H1 (cell line): Measurements from ENCODE around the gene BIRC7. TPM values are rescaled to one million over a fixed set of nuclear protein-coding genes. Genes with fewer than 3 reads are reported as not detected.
A peak's percentile ranks its signal among the peaks of the same experiment; 100 is the strongest.

Experiments
- CTCF ChIA-PET: fragments of 300-600 bp; sonication (Branson Sonifier 250); formaldehyde crosslinking; loops from one replicate; lab custom pipeline; 2021; ENCODE audit not compliant: partially characterized antibody; lab: Charles Lee
- POLR2A ChIA-PET: fragments of 300-600 bp; sonication (Branson Sonifier 250); formaldehyde crosslinking; loops from one replicate; lab custom pipeline; 2021; ENCODE audit warnings: inconsistent platforms; ENCODE audit not compliant: partially characterized antibody; lab: Charles Lee
- DNase-seq, 2 experiments: peaks; one replicate each; pipeline versions ENCODE4 v3.0.0 to v3.0.0-alpha.2; 2010 to 2022; ENCODE audit warnings: low spot score in 2 of 2, low read depth in 1 of 2, mixed read lengths in 1 of 2
- FAIRE-seq: peaks from 2 replicates; lab custom pipeline; 2011; peaks lifted over from hg19 to GRCh38; lab: Jason Lieb, UNC
- H2AFZ ChIP-seq: 2 replicates; pipeline ENCODE4 v1.8.1; 2012; ENCODE audit warnings: low read length, inconsistent platforms
- H2AK5ac ChIP-seq: 2 replicates; pipeline ENCODE4 v1.6.1; 2013; ENCODE audit warnings: low read depth, low read length
- H2BK120ac ChIP-seq: replicated peaks from 2 replicates; pipeline ENCODE3; 2013; ENCODE audit warnings: low read depth, low read length, inconsistent platforms
- H2BK12ac ChIP-seq: 2 replicates; pipeline ENCODE4 v1.6.1; 2013; ENCODE audit warnings: low read depth, low read length
- H2BK15ac ChIP-seq: 2 replicates; pipeline ENCODE4 v1.6.1; 2013; ENCODE audit warnings: low read length
- H2BK20ac ChIP-seq: 2 replicates; pipeline ENCODE4 v1.6.1; 2013; ENCODE audit warnings: low read length
- H2BK5ac ChIP-seq: 2 replicates; pipeline ENCODE4 v1.6.1; 2013; ENCODE audit warnings: low read depth, low read length
- H3K14ac ChIP-seq: 2 replicates; pipeline ENCODE4 v1.6.1; 2013; ENCODE audit warnings: inconsistent platforms; ENCODE audit not compliant: insufficient read length
- H3K18ac ChIP-seq: 2 replicates; pipeline ENCODE4 v1.6.1; 2013; ENCODE audit warnings: low read length; ENCODE audit errors: extremely low read depth
- H3K23ac ChIP-seq: 2 replicates; pipeline ENCODE4 v1.6.1; 2013; ENCODE audit warnings: inconsistent platforms; ENCODE audit not compliant: insufficient read length
- H3K23me2 ChIP-seq: 2 replicates; pipeline ENCODE4 v1.6.1; 2013; ENCODE audit warnings: low read depth, low read length
- H3K27ac ChIP-seq: 2 replicates; pipeline ENCODE4 v1.6.1; 2011; ENCODE audit warnings: low read depth, low read length, inconsistent platforms
- H3K27me3 ChIP-seq, 4 experiments: replicated peaks in 1 of 4; 1 replicate in 1 of 4; 2 replicates in 3 of 4; pipeline versions ENCODE4 v1.6.1 to v1.8.1; 2011 to 2013; ENCODE audit warnings: low read length in 3 of 4, mild to moderate bottlenecking in 3 of 4, inconsistent platforms in 2 of 4, mixed read lengths in 2 of 4, moderate library complexity in 1 of 4; ENCODE audit not compliant: control insufficient read depth in 3 of 4, insufficient read depth in 3 of 4; ENCODE audit errors: extremely low read depth in 1 of 4
- H3K36me3 ChIP-seq, 4 experiments: 2 replicates each; pipeline versions ENCODE4 v1.6.1 to v1.8.1; 2011 to 2013; ENCODE audit warnings: mild to moderate bottlenecking in 4 of 4, low read length in 3 of 4, moderate library complexity in 2 of 4, control low read depth in 1 of 4, inconsistent platforms in 1 of 4; ENCODE audit not compliant: insufficient read depth in 4 of 4, control insufficient read depth in 2 of 4
- H3K4ac ChIP-seq: replicated peaks from 2 replicates; pipeline ENCODE3; 2013; ENCODE audit warnings: low read length, low read depth, mixed read lengths, inconsistent platforms; ENCODE audit not compliant: insufficient read length
- H3K4me1 ChIP-seq, 4 experiments: replicated peaks in 1 of 4; 1 replicate in 1 of 4; 2 replicates in 3 of 4; pipeline versions ENCODE4 v1.6.1 to v1.8.1; 2011 to 2013; ENCODE audit warnings: low read length in 3 of 4, inconsistent platforms in 2 of 4, mixed read lengths in 1 of 4; ENCODE audit not compliant: insufficient read depth in 4 of 4, control insufficient read depth in 3 of 4
- H3K4me2 ChIP-seq, 2 experiments: 2 replicates each; pipeline versions ENCODE4 v1.6.1 to v1.8.1; 2011 to 2013; ENCODE audit warnings: low read depth in 2 of 2, low read length in 2 of 2, control low read depth in 1 of 2, inconsistent platforms in 1 of 2, mild to moderate bottlenecking in 1 of 2; ENCODE audit not compliant: insufficient read depth in 1 of 2
- H3K4me3 ChIP-seq, 4 experiments: fragments of 200-600, 300-600 bp in 1 of 4; sonication (generic), shearing (Covaris generic), sonication (Bioruptor Twin) in 1 of 4; 2 replicates each; pipeline versions ENCODE4 v1.5.1 to v1.8.1; 2011 to 2016; ENCODE audit warnings: low read length in 4 of 4, low read depth in 3 of 4, control low read depth in 2 of 4, inconsistent platforms in 2 of 4, mild to moderate bottlenecking in 2 of 4, mixed read lengths in 1 of 4, moderate library complexity in 1 of 4; ENCODE audit not compliant: insufficient read depth in 2 of 4; ENCODE audit errors: extremely low read depth in 1 of 4
- H3K56ac ChIP-seq: replicated peaks from 2 replicates; pipeline ENCODE3; 2013; ENCODE audit warnings: low read depth, mild to moderate bottlenecking, mixed read lengths, low read length, inconsistent platforms; ENCODE audit not compliant: insufficient read length
- H3K79me1 ChIP-seq: 2 replicates; pipeline ENCODE4 v1.6.1; 2013; ENCODE audit warnings: low read depth, low read length, control low read depth
- H3K79me2 ChIP-seq, 2 experiments: 2 replicates each; pipeline versions ENCODE4 v1.6.1 to v1.8.1; 2012 to 2013; ENCODE audit warnings: low read length in 2 of 2, mild to moderate bottlenecking in 2 of 2, inconsistent platforms in 1 of 2; ENCODE audit not compliant: insufficient read depth in 2 of 2, control insufficient read depth in 1 of 2
- H3K9ac ChIP-seq, 4 experiments: replicated peaks in 1 of 4; 1 replicate in 1 of 4; 2 replicates in 3 of 4; pipeline versions ENCODE4 v1.6.1 to v1.8.1; 2011 to 2013; ENCODE audit warnings: low read depth in 3 of 4, low read length in 3 of 4, control low read depth in 2 of 4, mild to moderate bottlenecking in 2 of 4, moderate library complexity in 2 of 4, inconsistent platforms in 1 of 4; ENCODE audit errors: extremely low read depth in 1 of 4
- H3K9me3 ChIP-seq, 2 experiments: 2 replicates each; pipeline versions ENCODE4 v1.6.1 to v1.8.1; 2012 to 2013; ENCODE audit warnings: mild to moderate bottlenecking in 2 of 2, moderate library complexity in 2 of 2, control low read depth in 1 of 2, inconsistent platforms in 1 of 2, low read depth in 1 of 2, low read length in 1 of 2, mixed read lengths in 1 of 2; ENCODE audit not compliant: insufficient read depth in 2 of 2
- H4K20me1 ChIP-seq, 2 experiments: replicated peaks in 1 of 2; 2 replicates each; pipeline versions ENCODE3 to v1.8.1; 2011 to 2013; ENCODE audit warnings: inconsistent platforms in 2 of 2, low read length in 2 of 2, mild to moderate bottlenecking in 1 of 2; ENCODE audit not compliant: insufficient read depth in 2 of 2, control insufficient read depth in 1 of 2
- H4K5ac ChIP-seq: 2 replicates; pipeline ENCODE4 v1.6.1; 2013; ENCODE audit warnings: low read length, low read depth, mixed read lengths, inconsistent platforms; ENCODE audit not compliant: insufficient read length
- H4K8ac ChIP-seq: 2 replicates; pipeline ENCODE4 v1.8.0; 2013; ENCODE audit warnings: mild to moderate bottlenecking, moderate library complexity, low read length, inconsistent platforms; ENCODE audit not compliant: insufficient read depth; ENCODE audit errors: extremely low read depth
- H4K91ac ChIP-seq: replicated peaks from 2 replicates; pipeline ENCODE3; 2013; ENCODE audit warnings: low read length, mixed read lengths, inconsistent platforms; ENCODE audit not compliant: insufficient read length
- BRCA1 ChIP-seq: IDR thresholded peaks from 2 replicates; pipeline ENCODE4 v1.6.1; 2012; ENCODE audit warnings: low read depth, low read length, improper control_type of control experiment
- CTBP2 ChIP-seq: IDR thresholded peaks from 2 replicates; pipeline ENCODE4 v1.7.0; 2011; ENCODE audit warnings: borderline replicate concordance, mild to moderate bottlenecking, moderate library complexity, mixed read lengths, low read length; ENCODE audit not compliant: insufficient read depth, insufficient read length
- EGR1 ChIP-seq: IDR thresholded peaks from 2 replicates; pipeline ENCODE4 v1.6.1; 2011; ENCODE audit warnings: low read depth, low read length, borderline replicate concordance
- NANOG ChIP-seq: IDR thresholded peaks from 2 replicates; pipeline ENCODE4 v1.6.1; 2011; ENCODE audit warnings: low read length, low read depth, mild to moderate bottlenecking, inconsistent platforms; ENCODE audit not compliant: insufficient read depth, poor library complexity, severe bottlenecking
- PHF8 ChIP-seq: fragments of 200-600 bp; sonication (generic); conservative IDR thresholded peaks from 2 replicates; pipeline ENCODE4 v1.7.1; 2012; ENCODE audit warnings: low read depth, mild to moderate bottlenecking, inconsistent platforms, low read length, moderate library complexity
- POU5F1 ChIP-seq: IDR thresholded peaks from 2 replicates; pipeline ENCODE4 v1.6.1; 2011; ENCODE audit warnings: low read depth, mild to moderate bottlenecking, low read length, moderate library complexity
- RAD21 ChIP-seq, 2 experiments: IDR thresholded peaks in 1 of 2; conservative IDR thresholded peaks in 1 of 2; 2 replicates each; pipeline ENCODE4 v1.6.1; 2011; ENCODE audit warnings: low read depth in 2 of 2, low read length in 2 of 2, improper control_type of control experiment in 1 of 2, inconsistent platforms in 1 of 2, mild to moderate bottlenecking in 1 of 2, moderate library complexity in 1 of 2
- ZNF274 ChIP-seq: IDR thresholded peaks from 2 replicates; pipeline ENCODE4 v1.7.0; 2012; ENCODE audit warnings: low read length, borderline replicate concordance; ENCODE audit errors: extremely low read depth
- WGBS, 2 experiments: shearing (Covaris generic) in 1 of 2; methylation state at CpG; one replicate each; pipeline versions ENCODE4 v1.1.6 to v1.1.7; 2013 to 2015; ENCODE audit warnings: low lambda C conversion rate in 2 of 2, mixed read lengths in 2 of 2, inconsistent platforms in 1 of 2, low coverage in 1 of 2, missing lambda C conversion rate in 1 of 2; ENCODE audit not compliant: insufficient replicate concordance in 2 of 2, insufficient coverage in 1 of 2, insufficient read length in 1 of 2; ENCODE audit errors: extremely low coverage in 1 of 2, missing lambda C conversion rate in 1 of 2; 5-methylcytosine and 5-hydroxymethylcytosine counted together
- polyA plus RNA-seq, 7 experiments: library from polyadenylated mRNA; depleted of rRNA in 3 of 7; stranded (reverse) in 5 of 7; unstranded in 2 of 7; fragments of >200 nt in 5 of 7; fragments of 200-250 nt in 2 of 7; gene quantifications; 1 replicate in 5 of 7; 2 replicates in 1 of 7; 4 replicates in 1 of 7; pipeline versions ENCODE4 v1.2.1 to v1.2.3, GENCODE V29; 2011 to 2013; ENCODE audit warnings: missing spikeins in 2 of 7, mixed read lengths in 2 of 7
- total RNA-seq: library from RNA; stranded (reverse); fragmentation: NEBNext Ultra II Directional; extraction: Animal tissue kit (Norgen Biotek cat#: 25700); gene quantifications from 2 replicates; pipeline ENCODE4 v1.2.1, GENCODE V29; 2021

The BIRC7 gene
- total and polyA plus RNA-seq, 2 of the 8 experiments (the other 6 are each of a cell fraction or from before 2014, with no cell fraction given): 0.11 to 0.41 TPM

DNA sequence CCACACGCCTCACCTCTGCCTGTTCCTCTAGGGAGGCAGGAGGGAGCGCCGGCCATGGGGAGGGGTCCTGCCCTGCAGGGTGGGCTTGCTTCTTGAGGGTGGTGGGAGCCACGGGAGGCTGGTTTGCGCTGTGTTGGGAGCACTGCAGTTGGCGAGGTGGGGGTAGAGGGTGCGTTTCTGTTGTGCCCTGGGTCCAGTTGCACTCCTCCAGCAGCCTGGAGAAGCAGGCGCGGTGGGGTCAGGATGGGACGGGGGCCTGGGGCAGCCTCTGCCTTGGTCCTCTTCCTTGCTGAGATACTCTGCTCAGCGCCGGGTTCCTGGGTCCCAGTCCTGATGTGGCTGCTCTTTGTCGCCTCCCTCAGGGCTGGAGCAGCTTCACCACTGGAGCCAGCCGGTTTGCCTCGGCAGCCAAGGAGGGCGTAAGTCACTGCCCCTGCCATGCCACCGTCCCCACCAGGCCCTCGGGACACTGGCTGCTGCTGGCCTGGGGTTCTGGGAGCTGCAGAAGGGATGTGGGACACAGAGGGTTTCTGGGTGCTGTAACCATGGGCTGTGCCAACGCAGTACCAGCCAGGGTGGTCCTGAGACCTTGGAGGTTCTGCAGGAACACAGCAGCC, 45.3 kb downstream of the BIRC7 start:
- H3K4me2 ChIP-seq: no peak overlapping the region
- H3K4ac ChIP-seq: no peak overlapping the region
- H4K20me1 ChIP-seq: peaks cover 12 to 30% of the 10 kb centered on the region in 2 experiments
- H2BK12ac ChIP-seq: no peak overlapping the region; the same call in 1 of the 2 replicates
- POLR2A ChIA-PET: interaction anchor here (1.0 to 5.3 kb wide), 5 partner anchors 11 to 66 kb away, joined by 3 to 26 read pairs (median 4); partner anchors contain the start of genes BIRC7 and COL20A1
- DNase-seq (no peak), FAIRE-seq (no peak)
- no peaks in the 10 kb centered on the region for H3K4me1 ChIP-seq
- H2BK20ac ChIP-seq: no peak overlapping the region
- 77% methylated on average over 19 of the region's 19 CpGs; no CpG with 5 or more reads in 1 of the 2 experiments for WGBS, 2 experiments
- no peak overlapping the region for H2AFZ ChIP-seq
- H3K23ac ChIP-seq: no peak overlapping the region
- H4K91ac ChIP-seq: no peak overlapping the region
- no peak overlapping the region for H3K27ac ChIP-seq
- no peak overlapping the region; the same call in 1 of the 2 replicates for H2BK5ac ChIP-seq
- H3K14ac ChIP-seq: no peak overlapping the region
- peaks cover 2 to 8% of the 10 kb centered on the region in 2 experiments; a peak in 3 of 4 replicates for H3K79me2 ChIP-seq
- H3K36me3 ChIP-seq: peaks cover 6 to 45% (median 26%) of the 10 kb centered on the region in 4 experiments
- peak overlapping the region; percentile 18; the same call in 1 of the 2 replicates for H4K8ac ChIP-seq
- no peak overlapping the region for H3K4me3 ChIP-seq
- H2BK15ac ChIP-seq: no peak overlapping the region
- H3K56ac ChIP-seq: no peak overlapping the region
- no peaks in the 10 kb centered on the region for H3K27me3 ChIP-seq
- no peaks in the 10 kb centered on the region for H3K9me3 ChIP-seq
- no peak overlapping the region for H2AK5ac ChIP-seq
- CTCF ChIA-PET: interaction anchor here (0.7 to 9.6 kb wide), 33 partner anchors 8 to 340 kb away, joined by 3 to 82 read pairs (median 5); partner anchors contain the start of genes ARFGAP1 and BIRC7
- peaks cover 7% of the 10 kb centered on the region; the same call in 1 of the 2 replicates for H3K79me1 ChIP-seq
- peaks cover 2% of the 10 kb centered on the region; the same call in 1 of the 2 replicates for H3K23me2 ChIP-seq
- no peak overlapping the region for H2BK120ac ChIP-seq
- no peak overlapping the region for H3K18ac ChIP-seq
- no peak overlapping the region for H3K9ac ChIP-seq
- no peak overlapping the region for H4K5ac ChIP-seq
- TF ChIP-seq BRCA1 (no peak), PHF8 (no peak), POU5F1 (no peak), RAD21 (IDR thresholded peaks at IDR 0.05 in 1 of 2, conservative IDR thresholded peaks at IDR 0.05 in 1 of 2; ENCODE audit: low read depth in 2 of 2, low read length in 2 of 2) (peak; percentile 51 to 63), CTBP2 (no peak), ZNF274 (no peak), EGR1 (no peak), NANOG (no peak)
